ENCODE results near the gene CCT2.

CCT2 gene

DNA sequence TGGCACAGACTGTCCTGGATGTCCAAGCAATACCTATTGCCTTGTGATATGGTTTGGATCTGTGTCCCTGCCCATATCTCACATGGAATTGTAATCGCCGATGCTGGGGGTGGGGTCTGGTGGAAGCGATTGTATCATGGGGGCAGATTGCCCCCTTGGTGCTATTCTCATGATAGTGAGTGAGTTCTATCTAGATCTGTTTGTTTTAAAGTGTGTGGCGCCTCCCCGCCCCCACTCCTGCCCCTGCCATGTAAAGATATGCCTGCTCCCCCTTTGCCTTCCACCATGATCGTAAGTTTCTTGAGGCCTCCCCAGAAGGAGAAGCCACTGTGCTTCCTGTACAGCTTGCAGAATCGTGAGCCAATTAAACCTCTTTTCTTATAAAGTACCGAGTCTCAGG is 42.2 kb downstream of the CCT2 start:
- POLR2A ChIA-PET = no interaction called here
- CTCF ChIA-PET = interaction anchor here (1.8 kb wide), 1 partner anchor 12 kb away, joined by 9 read pairs; no protein-coding TSS in a partner anchor
- DNase-seq (ENCODE audit: extremely low spot score) = no peak
- TF ChIP-seq, protein P1, sequence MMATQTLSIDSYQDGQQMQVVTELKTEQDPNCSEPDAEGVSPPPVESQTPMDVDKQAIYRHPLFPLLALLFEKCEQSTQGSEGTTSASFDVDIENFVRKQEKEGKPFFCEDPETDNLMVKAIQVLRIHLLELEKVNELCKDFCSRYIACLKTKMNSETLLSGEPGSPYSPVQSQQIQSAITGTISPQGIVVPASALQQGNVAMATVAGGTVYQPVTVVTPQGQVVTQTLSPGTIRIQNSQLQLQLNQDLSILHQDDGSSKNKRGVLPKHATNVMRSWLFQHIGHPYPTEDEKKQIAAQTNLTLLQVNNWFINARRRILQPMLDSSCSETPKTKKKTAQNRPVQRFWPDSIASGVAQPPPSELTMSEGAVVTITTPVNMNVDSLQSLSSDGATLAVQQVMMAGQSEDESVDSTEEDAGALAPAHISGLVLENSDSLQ (IDR thresholded peaks at IDR 0.05) = no peak
- TF ChIP-seq ELF4 (IDR thresholded peaks at IDR 0.05) = no peak
- no peak for TF ChIP-seq BHLHE40 (IDR thresholded peaks at IDR 0.05; ENCODE audit: borderline replicate concordance)
- no peak for TF ChIP-seq SP1 (IDR thresholded peaks at IDR 0.05)
- TF ChIP-seq L3MBTL2 (conservative IDR thresholded peaks at IDR 0.05) = no peak
- no peak for TF ChIP-seq SUZ12 (IDR thresholded peaks at IDR 0.05)
- no peak for TF ChIP-seq LEF1 (IDR thresholded peaks at IDR 0.05; ENCODE audit: borderline replicate concordance)
- TF ChIP-seq ZNF384 (IDR thresholded peaks at IDR 0.05) = no peak
- no peak for TF ChIP-seq NFRKB (IDR thresholded peaks at IDR 0.05)
- no peak for TF ChIP-seq FOXA1 (IDR thresholded peaks at IDR 0.05)
- TF ChIP-seq CTBP1 (IDR thresholded peaks at IDR 0.05; ENCODE audit: borderline replicate concordance) = no peak
- TF ChIP-seq ARNT (IDR thresholded peaks at IDR 0.05) = no peak

DNA sequence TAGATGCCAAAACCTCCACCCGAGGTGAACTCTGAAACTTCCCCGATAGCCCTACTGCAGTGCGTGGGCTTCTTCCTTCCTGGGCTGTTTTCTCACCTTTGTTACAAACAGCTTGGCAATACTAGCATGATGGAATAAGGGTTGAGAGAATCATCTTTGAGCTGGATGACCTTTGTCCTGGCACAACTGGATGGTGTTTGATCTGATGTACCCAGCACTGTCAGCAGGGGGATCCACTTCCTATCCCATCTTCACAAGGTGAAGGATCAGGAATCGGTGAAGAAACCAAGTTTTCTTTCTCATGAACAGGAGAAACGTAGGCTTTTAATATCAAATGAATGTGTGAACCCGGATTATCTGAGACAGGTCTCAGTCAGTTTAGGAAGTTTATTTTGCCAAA is 44.9 kb downstream of the CCT2 start:
- DNase-seq (ENCODE audit: extremely low spot score) = no peak
- TF ChIP-seq ZNF384 (IDR thresholded peaks at IDR 0.05) = no peak
- no peak for TF ChIP-seq FOXM1 (IDR thresholded peaks at IDR 0.05; ENCODE audit: borderline replicate concordance)
- no peak for TF ChIP-seq SUZ12 (IDR thresholded peaks at IDR 0.05)
- TF ChIP-seq BHLHE40 (IDR thresholded peaks at IDR 0.05; ENCODE audit: borderline replicate concordance) = no peak
- TF ChIP-seq SP1 (IDR thresholded peaks at IDR 0.05) = no peak
- TF ChIP-seq FOXA1 (IDR thresholded peaks at IDR 0.05) = no peak
- no peak for TF ChIP-seq NFRKB (IDR thresholded peaks at IDR 0.05)
- no peak for TF ChIP-seq ELF4 (IDR thresholded peaks at IDR 0.05)
- TF ChIP-seq, protein P1 (IDR thresholded peaks at IDR 0.05) = no peak
- TF ChIP-seq TARDBP (IDR thresholded peaks at IDR 0.05) = no peak
- no peak for TF ChIP-seq HDGF (IDR thresholded peaks at IDR 0.05; ENCODE audit: borderline replicate concordance)
- TF ChIP-seq LEF1 (IDR thresholded peaks at IDR 0.05; ENCODE audit: borderline replicate concordance) = no peak
- no peak for TF ChIP-seq L3MBTL2 (conservative IDR thresholded peaks at IDR 0.05)
- no peak for TF ChIP-seq FOXK2 (IDR thresholded peaks at IDR 0.05)
- no peak for TF ChIP-seq ARNT (IDR thresholded peaks at IDR 0.05)
- no peak for TF ChIP-seq CTBP1 (IDR thresholded peaks at IDR 0.05; ENCODE audit: borderline replicate concordance)
- CTCF ChIA-PET = no interaction called here
- POLR2A ChIA-PET = no interaction called here

DNA sequence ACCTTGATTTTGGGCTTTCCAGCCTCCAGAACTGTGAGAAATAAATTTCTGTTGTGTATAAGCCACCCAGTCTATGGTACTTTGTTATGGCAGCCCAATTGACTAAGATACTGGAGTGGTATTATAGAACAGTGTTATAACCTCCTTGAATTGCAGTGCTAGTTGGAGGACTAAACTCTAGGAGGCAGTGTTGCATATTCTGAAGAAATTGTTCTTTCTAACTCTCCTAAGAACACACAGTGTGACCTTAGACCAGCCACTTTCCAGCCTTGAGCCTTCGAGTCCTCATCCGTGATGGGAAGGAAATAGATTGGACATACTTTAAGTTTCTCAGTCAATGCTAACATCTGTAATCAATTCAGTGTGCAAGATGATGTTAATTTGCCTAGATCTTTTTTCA is 47.8 kb downstream of the CCT2 start:
- DNase-seq (ENCODE audit: extremely low spot score) = no peak
- TF ChIP-seq ELF4 (IDR thresholded peaks at IDR 0.05) = no peak
- TF ChIP-seq FOXM1 (IDR thresholded peaks at IDR 0.05; ENCODE audit: borderline replicate concordance) = no peak
- TF ChIP-seq BHLHE40 (IDR thresholded peaks at IDR 0.05; ENCODE audit: borderline replicate concordance) = no peak
- CTCF ChIA-PET = no interaction called here
- POLR2A ChIA-PET = no interaction called here

DNA sequence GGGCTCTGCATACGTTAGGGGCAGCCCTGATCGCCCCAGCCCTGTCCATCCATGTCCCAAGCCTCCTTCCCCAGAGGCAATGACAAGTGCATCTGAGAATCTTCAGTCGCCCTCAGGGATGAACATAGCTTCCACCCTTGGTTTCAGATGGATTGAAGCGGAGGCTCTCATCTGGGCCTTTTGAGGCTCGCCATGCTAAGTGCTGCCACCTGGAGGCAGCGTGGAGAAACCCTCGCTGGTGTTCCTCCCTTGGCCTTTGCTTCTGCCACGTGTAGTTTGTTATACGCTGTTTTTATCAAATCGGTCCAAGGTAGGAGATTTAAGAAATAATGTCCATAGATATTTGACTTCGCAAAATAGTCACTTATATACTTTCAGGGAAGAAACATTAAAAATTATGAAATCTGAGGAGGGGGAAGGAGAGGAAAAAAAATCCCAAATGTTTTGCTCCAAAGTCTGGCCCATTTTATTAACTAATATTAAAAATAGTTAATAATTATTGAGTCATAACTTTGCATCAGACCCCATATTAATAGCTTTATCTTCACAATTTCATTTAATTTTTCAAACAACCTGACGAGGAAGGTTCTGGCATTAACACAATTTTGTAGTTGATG is 54.2 kb downstream of the CCT2 start:
- POLR2A ChIA-PET = no interaction called here
- CTCF ChIA-PET = interaction anchor here (0.7 to 2.2 kb wide), 12 partner anchors 10 to 349 kb away, joined by 3 to 12 read pairs (median 4); no protein-coding TSS in a partner anchor
- DNase-seq (ENCODE audit: extremely low spot score) = peak; percentile 87
- TF ChIP-seq FOXM1 (IDR thresholded peaks at IDR 0.05; ENCODE audit: borderline replicate concordance) (no peak), ELF4 (IDR thresholded peaks at IDR 0.05) (no peak), LEF1 (IDR thresholded peaks at IDR 0.05; ENCODE audit: borderline replicate concordance) (no peak), L3MBTL2 (conservative IDR thresholded peaks at IDR 0.05) (peak; percentile 56; the same call in 1 of the 2 replicates), ZNF384 (IDR thresholded peaks at IDR 0.05) (no peak)

DNA sequence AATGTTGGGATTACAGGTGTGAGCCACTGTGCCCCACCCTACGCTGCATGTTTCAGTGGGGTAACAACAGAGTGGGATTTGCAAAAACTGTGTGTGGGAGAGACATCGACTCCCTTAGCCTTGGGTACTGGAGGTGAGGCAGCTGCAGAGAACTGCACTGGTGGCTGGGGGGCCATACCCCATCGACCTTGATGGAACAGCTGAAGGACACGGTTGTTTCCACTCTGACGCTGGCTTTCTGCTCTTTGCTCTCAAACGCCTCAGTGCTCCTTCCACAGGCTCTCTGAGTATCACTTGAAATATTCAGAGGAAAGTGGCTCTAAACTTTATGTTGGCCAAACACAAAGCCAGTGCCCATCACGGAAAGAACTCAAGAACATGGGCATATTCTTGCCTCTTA is 56.3 kb downstream of the CCT2 start:
- TF ChIP-seq CTBP1 (IDR thresholded peaks at IDR 0.05; ENCODE audit: borderline replicate concordance) (no peak), NFRKB (IDR thresholded peaks at IDR 0.05) (no peak), FOXM1 (IDR thresholded peaks at IDR 0.05; ENCODE audit: borderline replicate concordance) (no peak), SUZ12 (IDR thresholded peaks at IDR 0.05) (no peak), L3MBTL2 (conservative IDR thresholded peaks at IDR 0.05) (no peak), LEF1 (IDR thresholded peaks at IDR 0.05; ENCODE audit: borderline replicate concordance) (no peak), FOXK2 (IDR thresholded peaks at IDR 0.05) (no peak), ZNF384 (IDR thresholded peaks at IDR 0.05) (no peak), SP1 (IDR thresholded peaks at IDR 0.05) (no peak), HDGF (IDR thresholded peaks at IDR 0.05; ENCODE audit: borderline replicate concordance) (no peak)
- TF ChIP-seq, protein P1 (IDR thresholded peaks at IDR 0.05) = no peak
- POLR2A ChIA-PET = no interaction called here
- no peak for DNase-seq (ENCODE audit: extremely low spot score)
- CTCF ChIA-PET = no interaction called here

DNA sequence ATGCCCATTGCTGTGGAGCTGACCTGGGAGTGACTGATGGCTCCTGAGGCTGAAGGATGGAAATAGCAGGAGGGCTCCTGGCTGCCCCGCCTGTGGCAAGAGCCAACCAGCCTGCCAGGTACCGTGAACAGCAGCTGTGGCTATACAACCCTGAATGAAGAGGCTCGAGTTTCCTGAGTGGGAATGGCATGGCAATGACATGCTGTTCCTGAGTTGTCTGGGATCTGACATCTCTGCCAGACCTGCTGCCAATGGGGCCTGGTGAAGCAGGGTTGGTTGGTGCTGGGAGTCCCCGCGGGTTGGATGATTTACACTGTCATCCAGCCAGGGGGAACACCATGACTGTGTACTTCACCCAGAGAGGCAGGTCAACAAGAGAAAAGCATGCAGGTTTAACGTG is 57.3 kb downstream of the CCT2 start:
- no peak for DNase-seq (ENCODE audit: extremely low spot score)
- ChIA-PET CTCF (no interaction called here), POLR2A (no interaction called here)
- no peak for TF ChIP-seq FOXA1 (IDR thresholded peaks at IDR 0.05)
- TF ChIP-seq TARDBP (IDR thresholded peaks at IDR 0.05) = no peak
- TF ChIP-seq HDGF (IDR thresholded peaks at IDR 0.05; ENCODE audit: borderline replicate concordance) = no peak
- no peak for TF ChIP-seq BHLHE40 (IDR thresholded peaks at IDR 0.05; ENCODE audit: borderline replicate concordance)
- TF ChIP-seq CTBP1 (IDR thresholded peaks at IDR 0.05; ENCODE audit: borderline replicate concordance) = no peak
- TF ChIP-seq FOXM1 (IDR thresholded peaks at IDR 0.05; ENCODE audit: borderline replicate concordance) = no peak
- TF ChIP-seq ZNF384 (IDR thresholded peaks at IDR 0.05) = no peak
- no peak for TF ChIP-seq ELF4 (IDR thresholded peaks at IDR 0.05)
- TF ChIP-seq ARNT (IDR thresholded peaks at IDR 0.05) = no peak
- TF ChIP-seq FOXK2 (IDR thresholded peaks at IDR 0.05) = no peak
